GM15510 (cell line): ENCODE results near the gene FLRT2.

Experiments
- POLR2A ChIP-seq: IDR thresholded peaks from 3 replicates; pipeline ENCODE4 v1.6.1; 2011; ENCODE audit warnings: borderline replicate concordance; ENCODE audit not compliant: insufficient read length; ENCODE audit errors: extremely low read depth

The FLRT2 gene

DNA sequence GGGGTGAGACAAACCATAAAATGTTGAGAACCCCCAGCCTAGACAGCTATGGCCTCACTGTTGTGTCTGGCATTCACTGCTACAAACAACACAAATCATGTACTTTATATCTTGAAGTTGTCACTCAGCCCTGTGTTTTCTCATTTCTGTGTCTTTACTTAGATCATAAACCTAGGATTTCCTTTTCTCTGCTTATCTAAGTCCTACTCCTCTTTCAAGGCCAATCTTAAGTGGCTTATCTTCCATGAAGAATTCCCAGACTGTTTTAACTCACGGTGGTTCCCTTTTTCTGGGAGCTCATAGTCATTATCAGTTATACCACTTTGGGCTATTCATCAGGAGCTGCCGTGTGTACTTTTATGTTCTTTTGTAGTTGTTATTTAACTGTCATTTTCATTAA lies 42.1 kb downstream of the FLRT2 start:
- no peak for TF ChIP-seq POLR2A

DNA sequence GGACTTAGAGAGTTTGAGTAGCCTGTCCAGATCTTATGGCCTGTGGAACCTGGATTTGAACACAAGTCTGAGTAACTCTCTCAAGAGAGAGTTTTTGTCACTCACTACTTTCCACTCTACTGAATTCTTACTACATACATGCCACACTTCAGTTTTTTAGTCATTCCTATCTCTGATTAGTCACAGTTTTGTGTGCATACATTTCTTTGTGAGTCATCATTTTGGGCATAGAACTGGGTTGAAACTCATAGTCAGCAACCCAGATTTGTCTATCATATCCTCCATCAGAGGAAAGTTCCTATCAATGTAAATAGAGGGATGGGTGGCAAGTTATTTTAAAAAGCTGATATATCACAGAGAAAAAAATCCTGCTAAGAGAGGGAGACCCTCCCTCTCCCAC lies 42.9 kb downstream of the FLRT2 start:
- no peak for TF ChIP-seq POLR2A

DNA sequence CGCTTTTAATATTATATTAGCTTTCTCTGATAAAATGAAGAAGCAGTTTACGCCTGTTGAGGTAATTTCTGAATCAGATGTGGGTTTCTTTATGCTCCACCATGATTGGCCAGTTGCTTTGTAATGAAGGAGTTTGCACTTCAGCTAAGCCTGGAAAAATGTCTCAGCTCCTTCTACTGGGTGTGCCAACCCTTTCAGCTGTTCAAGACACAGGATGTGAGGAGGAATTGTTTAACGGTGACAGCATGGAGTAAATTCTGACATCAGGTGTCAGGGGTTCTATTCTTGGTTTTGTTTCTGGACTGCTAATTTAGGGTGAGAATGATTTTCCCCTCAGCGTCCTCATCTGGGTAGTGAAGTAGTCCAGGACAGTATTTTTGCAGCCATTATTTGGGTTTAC lies 43.5 kb downstream of the FLRT2 start:
- TF ChIP-seq POLR2A: no peak

DNA sequence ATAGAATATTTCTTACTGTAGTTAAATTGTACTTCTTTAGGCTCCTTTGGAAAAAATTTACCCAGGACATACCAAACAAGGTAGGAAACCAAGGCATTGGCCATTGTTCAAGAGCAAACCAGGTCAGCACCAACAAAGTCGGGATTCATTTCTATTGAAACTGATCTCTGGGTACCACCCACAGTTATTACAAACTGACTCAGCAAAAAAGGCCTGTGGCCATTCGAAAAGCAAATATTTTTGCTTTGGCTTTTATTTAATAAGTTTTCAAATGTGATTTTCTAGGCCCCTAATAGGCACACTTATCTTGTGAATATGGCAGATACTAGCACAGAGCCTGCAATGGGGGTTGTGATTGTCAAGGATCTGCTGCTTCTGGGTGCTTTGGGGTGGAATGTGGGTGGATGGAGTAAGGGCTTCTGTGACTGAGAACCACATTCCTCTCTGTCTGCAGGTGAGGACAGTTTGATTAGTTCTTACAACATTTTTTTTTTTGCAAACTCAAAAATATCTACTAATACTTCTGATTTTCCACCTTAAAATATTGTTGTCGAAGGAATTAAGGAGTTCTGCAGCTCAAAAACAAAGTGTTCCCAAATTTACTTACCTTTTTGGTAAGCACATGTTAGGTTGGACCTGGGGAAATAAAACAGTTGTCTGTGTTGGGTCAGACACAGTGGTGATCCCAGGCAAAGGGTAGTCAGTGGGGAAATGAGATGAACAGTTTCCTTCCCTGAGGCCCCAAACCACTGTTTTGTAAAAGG lies 45.1 kb downstream of the FLRT2 start:
- no peak for TF ChIP-seq POLR2A

DNA sequence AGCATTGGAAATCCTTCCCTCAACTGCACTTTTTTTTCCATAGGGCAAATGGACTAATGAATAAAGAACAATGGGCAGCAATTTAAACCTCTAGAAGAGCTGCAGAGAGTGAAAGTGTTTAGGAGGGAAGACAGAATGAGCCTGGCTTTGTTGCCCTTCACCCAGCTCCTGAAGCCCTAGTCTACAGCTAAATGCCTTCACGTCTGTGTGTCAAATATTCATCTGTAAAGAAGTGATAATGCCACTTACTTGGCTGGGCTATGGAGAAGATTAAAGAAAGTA lies 45.6 kb downstream of the FLRT2 start:
- TF ChIP-seq POLR2A: no peak

DNA sequence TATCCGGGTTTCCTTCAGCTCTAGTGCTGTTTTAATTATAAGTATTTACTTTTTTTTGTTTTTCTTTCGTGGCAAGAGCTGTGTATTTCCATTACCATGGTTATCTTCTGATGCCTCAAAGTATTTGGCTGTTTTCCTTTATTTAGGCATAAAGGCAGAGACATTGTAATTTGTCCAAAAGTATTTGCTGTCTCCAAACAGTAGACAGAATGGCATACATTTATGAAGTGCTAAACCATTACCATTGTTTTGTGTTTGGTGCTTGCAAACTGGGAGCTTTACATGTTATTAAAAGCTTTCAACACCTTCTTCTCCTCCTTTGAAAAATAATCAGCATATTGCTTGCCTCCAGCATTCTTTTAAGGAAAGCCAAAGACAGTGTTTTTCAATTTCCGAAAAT lies 46.3 kb downstream of the FLRT2 start:
- TF ChIP-seq POLR2A: no peak

DNA sequence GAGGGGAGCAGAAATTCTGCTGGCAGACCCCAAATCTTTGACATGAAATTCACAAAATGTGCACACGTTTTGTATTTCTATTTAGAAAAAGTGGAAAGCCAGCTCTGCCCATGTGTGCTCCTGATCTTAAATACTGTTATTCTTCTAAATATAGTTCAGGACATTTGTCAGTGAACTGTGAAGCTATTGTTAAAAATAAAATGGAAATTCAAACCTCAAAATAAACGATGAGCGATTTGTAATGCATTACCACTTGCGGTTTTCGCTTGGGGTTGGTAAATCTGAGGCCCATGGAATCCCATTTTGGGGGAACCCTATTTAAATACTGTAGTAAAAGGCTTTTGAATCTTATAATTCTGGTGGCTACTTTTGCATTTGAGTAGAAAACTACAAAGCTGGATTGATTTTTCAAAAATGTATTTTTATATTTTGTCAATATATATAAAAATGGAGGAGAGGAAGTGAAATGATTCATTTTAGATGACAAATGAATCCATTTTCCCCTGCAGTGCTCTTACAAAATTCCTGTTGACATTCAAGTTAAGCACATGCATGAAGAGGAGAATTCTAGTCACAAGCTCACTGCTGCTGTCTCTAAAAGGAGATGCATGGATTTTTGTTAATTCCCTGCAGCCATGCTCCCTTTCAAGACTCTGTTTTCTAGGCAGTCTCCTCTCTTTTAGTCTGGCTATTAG lies 47.1 kb downstream of the FLRT2 start:
- TF ChIP-seq POLR2A: no peak

DNA sequence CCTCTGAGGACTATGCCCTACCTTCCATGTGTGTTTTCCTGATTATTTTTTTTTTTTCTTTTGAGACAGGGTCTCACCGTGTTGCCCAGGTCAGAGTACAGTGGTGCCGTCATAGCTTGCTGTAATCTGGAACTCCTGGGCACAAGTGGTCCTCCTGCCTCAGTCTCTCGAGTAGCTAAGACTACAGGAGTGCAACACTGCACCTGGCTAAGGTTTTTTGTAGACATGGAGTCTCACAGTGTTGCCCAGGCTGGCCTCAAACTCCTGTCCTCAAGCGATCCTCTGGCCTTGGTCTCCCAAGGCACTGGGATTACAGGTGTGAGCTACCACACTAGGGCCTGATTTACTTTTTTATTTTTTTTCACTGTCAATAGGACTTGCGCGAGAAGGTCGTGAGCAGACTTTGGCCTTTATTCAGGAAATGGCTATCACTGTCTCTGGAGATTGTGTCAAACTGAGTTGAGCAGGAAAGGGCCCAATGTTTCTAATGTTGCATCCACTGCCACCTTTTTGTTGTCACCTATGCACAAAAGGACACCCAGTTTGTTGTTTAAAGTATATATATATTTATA lies 47.7 kb downstream of the FLRT2 start:
- no peak for TF ChIP-seq POLR2A

DNA sequence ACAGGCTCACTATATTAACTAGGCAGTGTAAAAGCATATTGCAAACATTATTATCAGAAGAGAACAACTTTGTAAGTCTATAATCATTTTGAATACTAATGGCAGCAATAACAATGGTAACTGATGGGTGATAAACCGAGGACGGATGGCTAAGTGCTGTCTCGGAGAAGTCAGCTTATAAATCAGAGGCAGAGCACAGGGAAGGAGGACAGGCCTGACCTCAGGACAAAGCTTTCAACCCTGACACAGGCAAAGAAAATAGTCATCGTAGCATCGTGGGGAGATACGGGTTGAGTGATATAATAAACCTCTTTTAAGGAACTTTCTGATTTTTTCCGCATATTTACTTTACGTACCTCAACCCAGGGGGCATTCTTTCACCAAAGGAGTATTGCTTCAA lies 48.4 kb downstream of the FLRT2 start:
- no peak for TF ChIP-seq POLR2A

DNA sequence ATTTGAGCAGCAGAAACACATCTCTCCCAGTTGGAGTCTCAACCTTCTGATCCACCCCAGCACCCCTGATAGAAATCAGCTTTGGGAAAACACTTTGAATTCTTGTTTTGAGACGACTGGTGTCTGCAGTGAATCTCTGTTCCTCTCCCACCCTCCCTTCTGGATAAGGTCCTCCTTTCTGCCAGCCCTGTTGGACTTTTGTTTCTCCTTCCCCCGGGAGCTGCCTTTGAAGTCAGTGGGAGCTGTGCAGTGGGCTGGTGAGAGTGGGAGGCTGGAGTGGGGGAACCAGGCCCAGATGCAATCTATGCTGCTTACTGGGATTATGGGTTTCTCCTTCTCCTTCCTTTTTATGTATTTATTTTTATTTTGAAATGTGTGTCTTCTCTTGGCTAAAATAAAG lies 49.0 kb downstream of the FLRT2 start:
- no peak for TF ChIP-seq POLR2A

DNA sequence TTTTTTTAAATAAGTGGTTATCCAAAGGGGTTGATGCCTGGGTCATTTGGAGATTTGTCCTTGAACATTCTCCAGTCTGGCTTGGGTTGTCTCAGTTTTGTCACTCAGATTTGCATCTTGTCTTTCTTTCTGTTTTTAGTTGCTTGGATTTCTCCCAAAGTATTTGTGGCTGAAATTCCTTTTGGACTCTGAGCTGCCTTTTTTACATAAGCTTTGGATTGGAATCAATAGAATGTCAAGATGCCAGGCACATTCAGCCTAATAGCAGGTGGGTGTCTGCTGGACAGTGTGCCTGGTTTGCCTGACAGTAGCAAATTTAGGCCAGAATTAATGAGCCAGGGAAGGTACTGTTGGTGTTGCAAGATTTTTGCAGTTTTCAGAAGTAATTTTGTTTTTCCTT lies 50.0 kb downstream of the FLRT2 start:
- TF ChIP-seq POLR2A: no peak

DNA sequence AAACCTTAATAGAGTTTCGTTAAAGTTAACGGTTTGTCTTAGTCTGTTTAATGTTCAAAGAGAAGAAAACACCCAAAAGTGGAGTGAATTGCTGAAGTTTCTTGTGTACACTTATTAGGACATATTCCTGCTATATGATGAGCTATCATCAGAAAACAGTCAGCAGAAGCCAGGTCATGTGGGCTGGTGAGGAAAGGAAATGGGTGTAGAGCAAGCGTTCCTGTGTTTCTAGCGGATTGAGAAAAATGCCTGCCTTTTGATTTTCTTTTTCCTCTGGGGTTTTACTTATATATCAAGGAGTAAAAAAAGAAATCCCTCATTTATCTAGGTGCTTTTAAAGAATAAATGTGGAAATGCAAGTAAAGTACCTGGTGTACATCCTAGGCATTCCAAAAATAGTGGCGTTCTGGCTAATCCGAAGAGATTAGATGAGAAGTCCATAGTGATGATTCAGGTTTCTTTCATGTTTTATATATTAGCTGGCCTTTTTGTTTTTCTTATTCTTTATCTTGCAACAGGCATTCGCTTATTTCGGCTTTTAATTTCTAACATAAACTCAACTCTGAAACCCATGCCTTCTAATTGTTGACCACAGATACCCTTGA lies 50.7 kb downstream of the FLRT2 start:
- no peak for TF ChIP-seq POLR2A

DNA sequence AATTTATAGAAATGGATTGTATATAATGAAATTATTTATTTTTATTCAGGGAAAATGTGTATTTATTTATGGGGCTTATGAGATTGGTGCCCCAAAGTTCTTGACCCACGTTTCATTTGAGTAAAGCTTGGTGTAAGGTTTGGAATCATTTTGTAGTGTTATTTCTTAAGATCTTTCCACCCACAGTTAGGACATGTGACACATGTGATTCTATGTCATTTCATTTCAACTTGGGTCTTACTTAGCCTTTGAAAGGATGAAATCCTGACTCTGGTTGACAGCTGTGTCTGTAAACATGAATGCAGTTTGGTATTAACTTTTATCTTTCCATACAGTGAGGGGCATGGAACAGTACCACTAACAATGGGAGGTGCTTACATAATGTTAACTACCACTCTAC lies 51.7 kb downstream of the FLRT2 start:
- TF ChIP-seq POLR2A: no peak

DNA sequence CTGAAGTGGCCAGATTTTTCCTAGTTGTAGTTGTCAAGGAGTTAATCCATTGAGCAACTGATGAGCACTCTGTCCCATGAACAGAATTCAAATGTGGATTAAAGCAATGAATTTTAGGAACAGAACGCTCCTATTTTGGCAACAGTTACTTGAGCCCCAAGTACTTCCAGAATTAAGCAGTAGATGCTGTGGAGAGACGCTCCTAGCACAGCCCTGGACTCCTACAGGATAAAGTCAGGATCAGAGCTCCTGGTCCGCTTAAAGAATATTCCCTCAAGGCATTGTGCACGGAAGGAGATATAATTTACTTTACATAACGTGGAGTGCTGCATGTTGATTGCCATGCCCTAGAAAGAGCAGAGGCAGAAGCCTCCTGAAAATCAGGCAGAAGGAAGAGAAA lies 53.4 kb downstream of the FLRT2 start:
- TF ChIP-seq POLR2A: no peak

DNA sequence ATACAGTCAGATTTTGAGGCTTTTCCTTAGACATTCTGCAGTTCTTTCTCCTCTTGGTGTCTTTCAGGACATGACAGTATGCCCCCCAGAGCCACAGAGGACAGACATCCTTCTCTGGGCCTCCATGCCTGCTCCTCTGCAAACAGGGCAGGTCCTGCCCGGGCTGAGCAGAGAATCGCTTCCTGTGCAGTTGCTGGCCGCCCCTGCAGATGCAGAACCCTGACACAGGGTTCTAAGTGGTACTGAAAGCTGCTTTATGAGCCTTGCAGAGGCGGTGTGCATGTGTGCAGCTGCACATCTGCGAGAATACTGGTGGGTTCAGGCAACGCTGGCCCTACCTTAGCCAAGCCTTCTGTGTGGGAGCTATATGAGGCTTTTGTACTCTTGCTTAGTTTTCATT lies 54.5 kb downstream of the FLRT2 start:
- TF ChIP-seq POLR2A: no peak
